Hippocampal formation (tissue), 2 donors: ENCODE measurements around the gene PDF.
A peak's percentile ranks its signal among the peaks of the same experiment; 100 is the strongest.
"Not testable (repeated sequence)": the region's sequence is repeated elsewhere in the genome, so short reads cannot be mapped to it uniquely, and the experiment has no call there.

ENCODE experiments used
- DNase-seq, 2 donors: peaks; one replicate each; lab custom pipeline; 2025; lab: John Stamatoyannopoulos, UW

The PDF gene

GRCh38 chr16:69330286-69331109 lies at the start of gene PDF:
Gene PDF, minus strand, starts transcription at chr16:69330588. Its CDS starts 18 bp downstream, at chr16:69330570.
- DNase-seq: peak; percentile 90 to 91

DNA sequence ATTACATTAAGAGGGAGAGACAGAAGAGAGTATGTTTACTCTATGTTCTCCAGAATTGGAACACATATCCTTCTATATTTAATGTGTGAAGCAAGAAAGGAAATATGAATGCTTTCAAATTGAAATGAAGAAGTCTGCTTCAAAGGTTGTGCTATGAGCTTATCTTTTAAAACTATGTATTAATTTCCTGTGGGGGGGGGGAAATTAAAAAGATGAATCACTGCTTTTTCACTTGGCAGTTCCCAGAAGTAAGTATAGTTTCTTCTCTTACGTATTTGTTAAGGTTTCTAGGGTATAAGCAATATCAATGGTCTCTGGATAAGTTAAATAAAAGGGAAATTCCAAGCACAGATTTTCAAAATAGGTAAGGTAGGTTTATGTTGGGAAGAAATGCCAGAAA lies 48.4 kb upstream of the PDF start:
- DNase-seq: no peak

- no peak for DNase-seq
These were observed 47.6 kb upstream of the PDF start for GRCh38 chr16:69378036-69378435.

DNA sequence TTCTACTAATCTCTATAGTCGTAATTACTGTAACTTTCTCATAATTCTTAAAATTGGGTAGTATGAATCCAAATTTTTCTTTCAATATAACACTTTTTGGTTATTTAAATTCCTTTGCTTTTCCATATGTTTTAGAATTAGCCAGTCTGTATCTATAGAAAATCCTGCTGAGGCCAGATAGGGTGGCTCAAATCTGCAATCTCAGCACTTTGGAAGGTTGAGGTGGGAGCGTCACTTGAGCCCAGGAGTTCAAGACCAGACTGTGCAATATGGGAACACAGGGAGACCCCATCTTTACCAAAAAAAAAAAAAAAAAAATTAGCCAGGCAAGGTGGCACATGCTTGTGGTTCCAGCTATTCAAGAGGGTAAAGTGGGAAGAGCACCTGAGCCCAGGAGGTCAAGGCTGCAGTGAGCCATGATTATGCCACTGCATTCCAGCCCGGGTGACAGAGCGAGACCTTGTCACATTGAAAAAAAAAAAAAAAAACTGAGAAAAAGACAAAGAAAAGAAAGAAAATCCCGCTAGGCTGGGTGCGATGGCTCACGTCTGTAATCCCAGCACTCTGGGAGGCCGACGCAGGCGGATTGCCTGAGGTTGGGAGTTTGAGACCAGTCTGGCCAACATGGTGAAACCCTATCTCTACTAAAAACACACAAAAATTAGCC lies 46.1 kb upstream of the PDF start:
- DNase-seq: no peak

- DNase-seq: no peak
These were observed 42.6 kb upstream of the PDF start for GRCh38 chr16:69373019-69373418.

GRCh38 chr16:69371564-69371963 lies 41.2 kb upstream of the PDF start:
- DNase-seq: no peak

DNA sequence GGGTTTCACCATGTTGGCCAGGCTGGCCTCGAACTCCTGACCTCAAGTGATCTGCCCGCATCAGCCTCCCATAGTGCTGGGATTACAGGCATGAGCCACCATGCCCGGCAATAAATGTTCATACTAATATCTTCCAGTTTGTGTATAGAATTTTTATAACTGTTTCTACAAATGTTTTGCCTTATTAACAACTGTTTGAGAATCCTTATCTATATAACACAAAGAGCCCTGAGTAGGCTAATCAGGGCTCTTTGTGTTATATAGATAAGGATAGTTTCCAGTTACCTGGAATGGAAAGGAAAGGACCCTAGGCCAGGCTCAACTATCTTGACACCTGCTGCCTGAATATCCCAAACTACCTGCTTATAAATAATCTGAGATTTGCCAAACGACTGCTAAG lies 38.5 kb upstream of the PDF start:
- no peak for DNase-seq

DNA sequence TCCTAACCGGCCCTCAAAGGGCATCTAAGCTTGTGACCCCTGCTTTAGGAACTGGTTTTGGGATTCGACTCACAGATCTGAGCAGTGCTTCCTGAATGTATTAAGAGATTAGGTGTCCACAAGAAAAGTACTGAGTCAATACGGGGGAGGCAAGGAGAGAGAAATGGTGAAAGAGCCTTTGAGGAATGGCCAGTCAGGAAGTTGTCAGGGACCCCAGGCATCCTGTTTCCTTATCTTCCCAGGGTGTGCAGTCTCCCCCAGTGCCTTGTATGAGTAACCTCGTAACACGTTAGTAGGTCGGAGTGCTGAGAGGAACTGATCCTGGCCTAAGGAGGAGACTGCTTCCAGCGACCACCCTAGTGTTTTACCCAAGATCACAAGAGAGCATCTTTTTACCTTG lies 37.6 kb upstream of the PDF start:
- DNase-seq: no peak

DNA sequence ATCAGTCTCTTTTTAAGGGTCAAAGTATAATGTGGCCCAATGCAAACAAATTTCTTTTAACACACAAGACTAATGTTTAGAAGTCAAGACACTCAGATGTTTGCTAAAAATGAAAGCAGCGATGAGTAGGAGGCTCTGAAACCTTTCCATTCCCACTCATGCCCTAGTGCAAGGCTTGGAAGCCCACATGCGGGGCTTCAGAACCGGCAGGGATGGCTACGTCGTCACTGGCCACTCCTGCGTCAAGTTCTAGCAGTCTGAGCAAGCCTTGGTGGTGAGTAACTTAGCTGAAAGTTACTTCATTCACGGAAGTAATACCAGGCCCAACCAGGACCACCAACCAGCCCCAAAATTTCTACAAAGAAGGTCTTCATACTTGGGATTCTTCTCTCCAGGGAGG lies 36.0 kb upstream of the PDF start:
- no peak for DNase-seq

- no peak for DNase-seq
These were observed 35.5 kb upstream of the PDF start for GRCh38 chr16:69365901-69366300.

DNA sequence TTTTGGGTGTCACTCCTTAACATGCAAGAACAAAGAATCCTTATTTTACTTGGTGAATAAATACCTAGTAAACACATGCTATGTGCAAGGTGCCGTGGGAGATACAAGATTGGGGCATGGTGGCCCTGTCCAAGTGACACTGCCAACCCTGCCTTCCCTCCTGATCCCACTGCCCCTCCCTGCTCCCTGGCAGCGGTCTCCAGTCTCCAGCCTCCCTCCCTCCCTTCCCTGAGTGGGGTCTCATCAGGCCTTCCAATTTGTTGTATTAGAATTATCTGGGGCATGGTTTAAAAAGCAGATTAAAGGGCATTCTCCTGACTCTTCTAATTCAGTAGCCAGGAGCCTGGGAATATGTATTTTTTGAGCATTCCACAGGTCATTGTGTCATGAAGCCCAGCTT lies 33.7 kb upstream of the PDF start:
- no peak for DNase-seq

- DNase-seq: no peak
These were observed 32.9 kb upstream of the PDF start for GRCh38 chr16:69363281-69363717.

GRCh38 chr16:69360070-69360469 lies 29.7 kb upstream of the PDF start:
- not testable (repeated sequence) for DNase-seq

DNA sequence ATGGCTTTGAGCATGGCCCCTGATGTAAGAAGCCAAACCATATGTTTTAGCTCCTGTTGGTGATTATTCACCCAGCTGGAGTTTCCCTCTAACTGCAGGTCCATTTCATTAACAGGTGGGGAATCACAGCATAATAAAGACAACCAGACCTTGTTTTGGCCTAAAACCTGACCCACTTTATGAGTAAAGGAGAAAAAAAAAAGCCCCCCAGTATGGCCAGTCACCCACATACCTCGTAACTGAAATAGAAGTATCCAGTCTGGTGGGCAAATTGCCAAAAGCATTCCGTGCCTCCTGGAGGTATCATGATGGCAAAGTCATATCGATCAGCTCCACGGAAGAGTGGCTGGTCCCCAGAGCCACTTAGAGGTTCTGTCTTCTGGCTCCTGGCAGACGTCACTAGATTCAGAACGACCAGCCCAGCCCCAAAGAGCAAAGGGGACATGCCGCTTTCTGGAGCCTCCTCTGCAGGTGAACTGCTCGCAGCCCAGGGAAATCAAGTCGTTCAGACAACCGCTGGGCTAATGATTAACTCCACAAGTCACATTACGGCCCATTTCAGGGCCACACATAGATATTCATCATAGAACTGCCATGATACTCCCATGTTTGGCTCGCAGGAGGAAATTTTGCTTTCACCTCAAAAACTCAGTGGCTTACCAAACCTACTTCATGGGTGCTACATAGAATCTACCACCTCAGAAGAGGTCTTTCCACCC lies 21.1 kb upstream of the PDF start, which contains the start of gene TMED6:
TMED6 (minus strand) TSS at position 478 of the 719 bp plus-strand sequence; CDS start at position 445, 33 bp downstream.
- no peak for DNase-seq

DNA sequence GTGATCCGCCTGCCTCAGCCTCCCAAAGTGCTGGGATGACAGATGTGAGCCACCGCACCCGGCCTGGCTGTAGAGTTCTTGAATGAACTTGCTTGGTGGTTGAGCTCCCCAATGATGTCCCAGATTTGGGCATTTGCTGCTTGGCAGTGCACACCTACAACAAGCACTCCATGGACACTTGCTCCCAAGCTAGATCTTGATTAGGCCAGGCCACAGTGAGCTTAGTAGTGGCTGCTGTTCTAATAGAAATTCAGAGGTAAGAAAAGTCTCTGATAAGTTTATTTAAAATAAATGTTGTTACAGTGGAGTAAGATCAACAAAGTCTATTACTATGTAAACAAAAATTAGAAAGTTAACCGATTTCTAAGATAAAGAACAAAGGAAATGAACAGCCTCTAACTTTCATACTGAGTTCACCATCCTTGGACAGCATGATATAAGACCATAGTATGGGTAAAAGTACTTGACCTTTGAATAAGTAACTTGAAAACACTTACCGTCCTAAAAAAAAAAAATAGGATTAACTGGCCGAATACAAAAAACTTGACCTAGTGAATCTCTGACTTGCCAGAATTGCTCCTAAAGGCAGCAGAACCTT lies 20.2 kb upstream of the PDF start:
- no peak for DNase-seq

DNA sequence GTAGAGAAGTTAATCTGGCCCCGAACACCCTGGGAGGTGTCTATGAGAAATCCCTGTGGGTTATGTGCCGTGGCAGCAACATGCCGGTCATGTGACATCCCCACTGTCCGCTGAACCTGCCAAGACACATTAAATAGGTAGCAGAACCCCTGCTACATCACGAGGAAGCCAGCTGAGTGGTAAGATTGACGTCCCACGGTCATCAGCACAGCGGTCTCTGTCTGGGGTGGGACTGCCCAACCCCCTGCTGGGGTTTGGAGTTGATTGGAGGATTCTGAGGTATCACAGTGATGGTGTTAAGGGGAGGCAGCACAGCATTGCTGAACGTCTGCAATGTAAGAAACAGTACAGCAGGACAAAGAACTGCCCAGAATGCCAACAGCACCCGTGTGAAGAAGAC lies 19.1 kb upstream of the PDF start:
- DNase-seq: no peak

DNA sequence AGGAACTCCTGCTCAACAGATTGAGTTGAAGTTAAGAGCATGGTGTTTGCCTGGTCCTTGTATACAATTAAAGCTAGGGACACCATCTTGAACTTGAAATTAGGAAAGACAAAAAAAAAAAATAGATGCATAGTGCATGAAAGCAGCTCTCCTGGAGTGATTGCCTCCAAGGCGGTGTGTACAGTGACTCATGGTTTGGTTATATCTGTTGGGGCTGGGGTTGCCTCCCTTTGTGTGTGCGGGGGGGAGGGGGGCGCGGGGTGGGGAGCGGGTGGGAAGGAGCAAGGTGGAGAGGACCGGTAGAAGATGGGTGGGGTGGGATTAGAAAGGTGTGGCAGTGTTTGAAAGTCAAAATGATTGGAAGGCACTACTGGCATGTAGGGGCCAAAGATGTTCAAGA lies 17.8 kb upstream of the PDF start:
- no peak for DNase-seq

DNA sequence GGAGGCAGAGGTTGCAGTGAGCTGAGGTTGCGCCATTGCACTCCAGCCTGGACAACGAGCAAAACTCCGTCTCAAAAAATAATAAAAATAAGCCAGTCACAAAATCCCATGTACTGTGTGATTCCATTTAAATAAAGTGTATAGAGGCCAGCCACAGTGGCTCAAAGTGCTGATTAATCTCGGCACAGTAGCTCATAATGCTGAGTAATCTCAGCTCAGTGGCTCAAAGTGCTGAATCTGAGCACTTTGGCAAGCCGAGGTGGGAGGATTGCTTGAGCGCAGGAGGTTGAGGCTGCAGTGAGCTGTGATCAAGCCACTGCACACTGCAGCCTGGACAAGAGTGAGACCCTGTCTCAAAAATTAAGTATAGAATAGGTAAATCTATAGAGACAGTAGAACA lies 16.3 kb upstream of the PDF start:
- DNase-seq: no peak

DNA sequence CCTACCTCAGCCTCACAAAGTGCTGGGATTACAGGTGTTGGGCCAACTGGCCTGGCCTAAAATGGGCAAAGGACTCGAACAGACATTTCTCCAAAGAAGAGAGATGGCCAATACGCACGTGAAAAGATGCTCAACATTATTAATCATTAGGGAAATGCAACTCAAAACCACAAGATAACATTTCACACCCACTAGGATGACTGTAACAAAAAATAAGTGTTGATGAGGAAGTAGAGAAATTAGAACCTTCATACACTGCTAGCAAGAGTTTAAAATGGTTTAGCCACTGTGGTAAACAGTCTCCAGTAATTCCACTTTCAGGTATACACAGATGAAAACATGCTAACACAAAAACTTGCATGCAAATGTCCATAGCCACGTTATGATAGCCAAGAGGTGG lies 15.5 kb upstream of the PDF start:
- no peak for DNase-seq

GRCh38 chr16:69344171-69344570 lies 13.8 kb upstream of the PDF start:
- DNase-seq: no peak

DNA sequence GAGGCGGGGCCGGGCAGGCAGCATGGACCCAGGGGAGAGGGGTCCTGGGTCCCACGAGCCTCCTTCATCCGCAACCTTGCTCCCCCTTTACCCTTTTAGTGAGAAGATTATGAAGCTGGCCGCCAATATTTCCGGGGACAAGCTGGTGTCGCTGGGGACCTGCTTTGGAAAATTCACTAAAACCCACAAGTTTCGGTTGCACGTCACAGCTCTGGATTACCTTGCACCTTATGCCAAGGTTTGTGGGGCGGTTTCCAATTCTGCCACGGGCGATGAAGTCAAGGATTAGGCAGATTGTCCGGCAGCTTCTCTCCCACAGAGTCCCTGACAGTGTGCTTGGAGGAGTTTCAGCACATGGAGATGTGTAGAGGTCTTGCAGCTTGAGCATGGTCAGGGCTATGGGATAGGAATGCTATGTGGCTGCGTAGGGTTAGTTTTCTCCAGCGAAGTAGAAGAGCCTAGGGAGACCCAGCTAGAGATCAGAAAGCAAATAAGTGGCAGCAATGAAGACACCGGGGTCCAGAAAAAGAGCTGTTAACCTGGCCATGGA lies 9.8 kb upstream of the PDF start:
- no peak for DNase-seq
